ENCODE data around the gene TFDP1.

The TFDP1 gene

GRCh38 chr13:113552079-113552478 lies 32.5 kb upstream of the TFDP1 start:
- no peak for TF ChIP-seq CTCF (IDR thresholded peaks at IDR 0.05; ENCODE audit: insufficient read depth, low read length, poor library complexity, severe bottlenecking)
- H3K4me3 ChIP-seq (replicated peaks; ENCODE audit: low read depth, low read length), result no peak overlapping the region
- H3K36me3 ChIP-seq (ENCODE audit: control insufficient read depth, insufficient read depth, low read length), result peaks cover 3% of the 10 kb centered on the region
- H3K27me3 ChIP-seq (replicated peaks; ENCODE audit: control insufficient read depth, insufficient read depth, low read length), result no peaks in the 10 kb centered on the region
- DNase-seq (ENCODE audit: extremely low read depth, insufficient read length), result no peak

- Histone ChIP-seq H3K36me3 (ENCODE audit: control insufficient read depth, insufficient read depth, low read length) (peaks cover 3% of the 10 kb centered on the region), H3K27me3 (replicated peaks; ENCODE audit: control insufficient read depth, insufficient read depth, low read length) (no peaks in the 10 kb centered on the region), H3K4me3 (replicated peaks; ENCODE audit: low read depth, low read length) (no peak overlapping the region)
- TF ChIP-seq CTCF (IDR thresholded peaks at IDR 0.05; ENCODE audit: insufficient read depth, low read length, poor library complexity, severe bottlenecking), result no peak
- no peak for DNase-seq (ENCODE audit: extremely low read depth, insufficient read length)
These were observed 31.6 kb upstream of the TFDP1 start for GRCh38 chr13:113552786-113553434.

- Histone ChIP-seq H3K36me3 (ENCODE audit: control insufficient read depth, insufficient read depth, low read length) (peaks cover 3% of the 10 kb centered on the region; the same call in 1 of the 2 replicates), H3K27me3 (replicated peaks; ENCODE audit: control insufficient read depth, insufficient read depth, low read length) (no peaks in the 10 kb centered on the region), H3K4me3 (replicated peaks; ENCODE audit: low read depth, low read length) (no peak overlapping the region)
- no peak for TF ChIP-seq CTCF (IDR thresholded peaks at IDR 0.05; ENCODE audit: insufficient read depth, low read length, poor library complexity, severe bottlenecking)
- DNase-seq (ENCODE audit: extremely low read depth, insufficient read length), result no peak
These were observed 30.8 kb upstream of the TFDP1 start for GRCh38 chr13:113553511-113554332.

GRCh38 chr13:113554333-113554700 lies 30.2 kb upstream of the TFDP1 start:
- TF ChIP-seq CTCF (IDR thresholded peaks at IDR 0.05; ENCODE audit: insufficient read depth, low read length, poor library complexity, severe bottlenecking), result no peak
- Histone ChIP-seq H3K4me3 (replicated peaks; ENCODE audit: low read depth, low read length) (no peak overlapping the region), H3K27me3 (replicated peaks; ENCODE audit: control insufficient read depth, insufficient read depth, low read length) (no peaks in the 10 kb centered on the region), H3K36me3 (ENCODE audit: control insufficient read depth, insufficient read depth, low read length) (peaks cover 1% of the 10 kb centered on the region; the same call in 1 of the 2 replicates)
- no peak for DNase-seq (ENCODE audit: extremely low read depth, insufficient read length)

GRCh38 chr13:113555141-113555540 lies 29.4 kb upstream of the TFDP1 start:
- Histone ChIP-seq H3K4me3 (replicated peaks; ENCODE audit: low read depth, low read length) (no peak overlapping the region), H3K27me3 (replicated peaks; ENCODE audit: control insufficient read depth, insufficient read depth, low read length) (no peaks in the 10 kb centered on the region), H3K36me3 (ENCODE audit: control insufficient read depth, insufficient read depth, low read length) (peaks cover 1% of the 10 kb centered on the region; the same call in 1 of the 2 replicates)
- TF ChIP-seq CTCF (IDR thresholded peaks at IDR 0.05; ENCODE audit: insufficient read depth, low read length, poor library complexity, severe bottlenecking), result no peak
- DNase-seq (ENCODE audit: extremely low read depth, insufficient read length), result no peak

All from GM06990 (cell line).